Right lobe of liver (tissue), 4 donors: ENCODE data around the gene SERPINB2.

Experiments
- POLR2A ChIP-seq: fragments of 450-650 bp; IDR thresholded peaks from one replicate; pipeline ENCODE4 v1.6.1; 2017; ENCODE audit warnings: antibody characterized with exemption, mild to moderate bottlenecking
- TF ChIP-seq, protein P1 (sequence below), 4 donors: fragments of 200-600 bp in 3 of 4; fragments of 450-650 bp in 1 of 4; IDR thresholded peaks; one replicate each; pipeline versions ENCODE4 v1.5.1 to v1.8.0; 2016 to 2022; ENCODE audit warnings: antibody characterized with exemption in 4 of 4, mild to moderate bottlenecking in 2 of 4
- donor health status: DM: no; HTN: no; CAD: no.
- donor health status: DM: no; HTN: no; CAD: no.
- donor health status: DM: no; HTN: yes; CAD: no.

GRCh38 chr18:63869851-63870250 lies 17.7 kb upstream of the SERPINB2 start:
- TF ChIP-seq POLR2A: no peak
- TF ChIP-seq, protein P1, sequence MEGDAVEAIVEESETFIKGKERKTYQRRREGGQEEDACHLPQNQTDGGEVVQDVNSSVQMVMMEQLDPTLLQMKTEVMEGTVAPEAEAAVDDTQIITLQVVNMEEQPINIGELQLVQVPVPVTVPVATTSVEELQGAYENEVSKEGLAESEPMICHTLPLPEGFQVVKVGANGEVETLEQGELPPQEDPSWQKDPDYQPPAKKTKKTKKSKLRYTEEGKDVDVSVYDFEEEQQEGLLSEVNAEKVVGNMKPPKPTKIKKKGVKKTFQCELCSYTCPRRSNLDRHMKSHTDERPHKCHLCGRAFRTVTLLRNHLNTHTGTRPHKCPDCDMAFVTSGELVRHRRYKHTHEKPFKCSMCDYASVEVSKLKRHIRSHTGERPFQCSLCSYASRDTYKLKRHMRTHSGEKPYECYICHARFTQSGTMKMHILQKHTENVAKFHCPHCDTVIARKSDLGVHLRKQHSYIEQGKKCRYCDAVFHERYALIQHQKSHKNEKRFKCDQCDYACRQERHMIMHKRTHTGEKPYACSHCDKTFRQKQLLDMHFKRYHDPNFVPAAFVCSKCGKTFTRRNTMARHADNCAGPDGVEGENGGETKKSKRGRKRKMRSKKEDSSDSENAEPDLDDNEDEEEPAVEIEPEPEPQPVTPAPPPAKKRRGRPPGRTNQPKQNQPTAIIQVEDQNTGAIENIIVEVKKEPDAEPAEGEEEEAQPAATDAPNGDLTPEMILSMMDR (IDR thresholded peaks at IDR 0.05): no peak
